DMS79 (cell line): ENCODE results near the gene TUBA4A.
A peak's percentile ranks its signal among the peaks of the same experiment; 100 is the strongest.
"Not testable (repeated sequence)": the region's sequence is repeated elsewhere in the genome, so short reads cannot be mapped to it uniquely, and the experiment has no call there.

Source experiments
- DNase-seq: peaks from one replicate; lab custom pipeline; 2025; lab: John Stamatoyannopoulos, UW

The TUBA4A gene

GRCh38 chr2:219266886-219267285 lies 13.2 kb upstream of the TUBA4A start:
- no peak for DNase-seq

DNA sequence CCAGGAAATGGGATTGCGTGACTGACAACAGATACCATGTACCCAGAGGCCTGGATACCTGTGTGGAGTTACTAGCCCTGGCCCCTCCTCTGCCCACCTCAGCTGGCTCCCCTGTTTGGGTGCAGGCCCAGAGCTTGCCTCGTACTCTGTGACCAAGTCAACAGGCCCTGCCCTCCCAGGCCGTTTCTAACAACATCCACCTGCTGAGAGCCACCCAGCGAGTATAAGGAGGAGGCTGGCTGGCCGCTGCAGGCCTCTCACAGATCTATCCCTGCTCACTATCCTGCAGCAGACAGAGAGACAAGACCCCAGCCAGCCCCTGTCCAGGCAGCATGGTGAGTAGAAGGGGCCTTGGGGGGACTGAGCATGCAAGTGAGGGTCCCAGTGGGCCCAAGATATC lies 12.5 kb upstream of the TUBA4A start:
- DNase-seq, result no peak

DNA sequence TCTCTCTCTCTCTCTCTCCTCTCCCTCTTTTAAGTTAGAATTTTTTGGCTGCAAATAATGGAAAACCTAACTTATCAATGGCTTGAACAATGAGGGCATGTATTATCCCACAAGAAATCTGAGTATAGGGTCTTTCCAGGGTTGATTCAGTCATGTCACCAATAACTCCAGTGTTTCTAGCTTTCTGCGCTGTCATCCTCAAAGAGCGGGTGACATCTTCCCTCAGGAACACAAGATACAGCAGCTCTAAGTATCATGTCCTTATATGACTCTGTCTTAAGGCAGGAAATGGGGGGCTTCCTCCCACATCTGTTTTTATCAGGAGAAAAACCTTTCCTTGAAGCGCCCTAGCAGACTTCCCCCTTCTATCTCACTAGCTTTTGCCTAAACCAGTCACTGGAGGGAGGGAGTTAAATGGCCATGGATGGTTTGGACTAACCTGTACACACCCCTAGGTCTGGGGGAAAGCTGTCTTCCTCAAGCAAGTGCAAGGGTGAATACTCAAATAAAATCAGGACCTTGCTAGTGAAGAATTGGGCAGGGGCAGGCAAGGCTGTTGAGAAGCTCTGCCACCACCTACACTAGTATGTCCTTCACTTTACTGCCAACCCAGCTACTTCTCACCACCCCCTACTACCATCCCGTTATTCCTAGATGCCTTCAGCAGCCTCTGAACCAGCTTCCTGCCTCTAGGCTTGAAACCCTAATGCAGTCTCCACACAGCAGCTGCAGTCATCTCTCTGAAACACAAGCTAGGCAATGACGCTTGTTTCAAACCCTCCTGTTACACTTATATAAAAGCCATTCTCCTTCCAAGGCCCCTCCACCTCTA lies 7.5 kb upstream of the TUBA4A start:
- no peak for DNase-seq

DNA sequence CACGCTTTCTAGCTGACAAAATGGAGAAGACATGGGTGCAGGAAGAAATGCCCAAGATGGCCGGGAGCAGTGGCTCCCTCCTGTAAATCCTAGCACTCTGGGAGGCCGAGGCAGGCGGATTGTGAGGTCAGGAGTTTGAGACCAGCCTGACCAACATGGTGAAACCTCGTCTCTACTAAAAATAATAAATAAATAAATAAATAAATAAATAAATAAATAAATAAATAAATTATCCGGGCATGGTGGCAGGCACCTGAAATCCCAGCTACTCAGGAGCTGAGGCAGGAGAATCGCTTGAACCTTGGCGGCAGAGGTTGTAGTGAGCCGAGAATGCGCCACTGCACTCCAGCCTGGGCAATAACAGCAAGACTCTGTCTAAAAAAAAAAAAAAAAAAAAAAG lies 5.2 kb upstream of the TUBA4A start:
- DNase-seq, result not testable (repeated sequence)

DNA sequence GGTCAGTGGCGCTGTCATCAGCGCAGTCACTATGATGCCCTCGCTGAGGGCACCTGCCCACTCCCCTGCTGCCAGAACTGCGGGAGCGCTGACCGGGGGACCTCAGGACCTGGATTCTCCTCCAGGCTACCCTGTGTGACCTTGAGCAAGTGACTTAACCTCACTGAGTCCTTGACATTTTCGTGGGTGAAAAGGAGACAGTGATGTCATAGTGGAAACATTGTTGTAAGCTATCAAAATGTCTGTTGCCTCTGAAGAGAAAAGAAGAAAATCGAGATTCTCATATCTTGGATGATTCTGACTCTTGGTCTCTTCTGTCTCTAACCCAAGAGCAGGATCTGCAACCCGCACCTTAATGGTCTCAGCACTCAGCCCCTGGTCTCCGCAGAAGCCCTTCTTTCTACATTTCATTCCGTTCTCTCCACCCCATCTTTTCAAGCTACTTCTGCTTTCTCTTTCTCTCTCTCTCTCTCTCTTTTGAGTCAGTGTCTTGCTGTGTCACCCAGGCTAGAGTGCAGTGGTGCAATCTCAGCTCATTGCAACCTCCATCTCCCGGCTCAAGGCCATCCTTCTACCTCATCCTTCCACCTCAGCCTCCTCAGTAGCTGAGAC lies 978 bp upstream of the TUBA4A start:
- no peak for DNase-seq

- DNase-seq, result peak; percentile 34
These were observed 592 bp downstream of the TUBA4A start, which contains the start of gene TUBA4B for GRCh38 chr2:219252900-219253752. Gene TUBA4B (plus strand): TSS chr2:219253243. CDS start chr2:219253408, 165 bp downstream.

DNA sequence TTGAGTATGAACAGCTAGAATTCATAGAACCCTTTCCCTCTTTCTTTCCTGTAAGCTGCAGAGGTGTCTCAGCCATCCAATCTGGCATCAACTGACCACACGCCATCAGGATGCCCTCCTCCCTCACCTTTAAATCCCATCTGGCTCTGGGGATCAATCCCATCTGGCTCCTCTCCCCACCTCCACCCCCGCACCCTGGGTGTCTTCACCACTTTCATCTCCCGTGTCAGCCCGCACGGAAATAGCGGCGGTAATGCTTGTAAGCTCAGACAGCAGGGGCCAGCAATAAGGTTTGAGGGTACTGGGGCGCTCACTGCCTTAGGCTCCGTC lies 1.2 kb downstream of the TUBA4A start:
- no peak for DNase-seq

DNA sequence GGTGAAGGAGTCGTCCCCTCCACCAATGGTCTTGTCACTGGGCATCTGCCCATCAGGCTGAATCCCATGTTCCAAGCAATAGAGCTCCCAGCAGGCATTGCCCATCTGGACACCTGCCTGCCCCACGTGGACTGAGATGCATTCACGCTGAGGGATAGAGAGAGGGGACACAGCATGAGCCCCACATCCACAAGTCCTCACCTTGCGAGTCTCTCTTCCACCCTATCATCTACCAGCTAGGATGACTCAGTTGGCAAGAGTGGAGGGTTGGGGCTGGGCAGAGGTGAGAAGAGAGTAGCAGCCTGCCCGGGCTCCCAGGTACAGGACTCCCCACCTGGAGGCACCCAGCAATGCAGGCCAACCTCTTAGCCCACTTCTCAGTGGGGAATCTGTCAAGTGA lies 1.6 kb downstream of the TUBA4A start:
- DNase-seq, result no peak

GRCh38 chr2:219251656-219252055 lies 2.1 kb downstream of the TUBA4A start:
- no peak for DNase-seq

GRCh38 chr2:219250049-219250781 lies 3.5 kb downstream of the TUBA4A start:
- no peak for DNase-seq

DNA sequence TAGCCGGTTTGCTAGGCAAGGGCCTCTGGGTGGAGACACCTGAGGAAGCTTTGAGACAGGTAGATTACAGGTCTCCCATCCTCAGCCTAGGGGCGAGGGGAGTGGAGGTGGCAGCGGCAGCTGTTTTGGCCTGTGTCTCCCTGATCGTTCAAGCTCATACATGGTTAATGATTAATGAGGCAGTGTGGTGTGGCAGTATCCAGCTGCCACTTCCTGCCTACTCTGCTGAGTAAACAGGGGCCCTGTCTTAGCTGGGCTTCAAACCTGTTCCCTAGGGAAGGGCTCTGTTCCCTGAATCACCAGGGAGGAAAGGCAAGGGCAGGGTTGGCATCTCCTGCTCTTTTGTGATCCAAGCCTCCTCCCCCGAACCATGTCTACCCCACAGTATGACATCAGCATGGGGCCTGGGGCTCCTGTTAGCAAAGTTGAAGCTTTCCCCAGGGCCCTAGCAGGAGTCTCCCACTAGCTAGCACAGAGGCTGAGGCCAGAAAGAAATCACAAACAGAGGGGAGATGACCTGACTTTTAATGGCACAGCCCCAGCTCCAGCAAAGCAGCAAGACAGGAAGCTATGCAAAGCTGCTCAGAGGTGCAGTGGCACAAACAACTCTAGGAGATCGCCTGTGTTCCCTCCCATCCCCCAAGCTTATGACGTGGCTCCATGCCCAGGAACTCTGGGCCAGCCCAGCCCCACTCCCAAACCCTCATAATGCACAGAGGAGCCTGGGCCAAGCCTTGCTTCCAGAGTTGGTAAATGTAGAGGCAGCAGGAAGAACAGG lies 4.3 kb downstream of the TUBA4A start:
- no peak for DNase-seq

DNA sequence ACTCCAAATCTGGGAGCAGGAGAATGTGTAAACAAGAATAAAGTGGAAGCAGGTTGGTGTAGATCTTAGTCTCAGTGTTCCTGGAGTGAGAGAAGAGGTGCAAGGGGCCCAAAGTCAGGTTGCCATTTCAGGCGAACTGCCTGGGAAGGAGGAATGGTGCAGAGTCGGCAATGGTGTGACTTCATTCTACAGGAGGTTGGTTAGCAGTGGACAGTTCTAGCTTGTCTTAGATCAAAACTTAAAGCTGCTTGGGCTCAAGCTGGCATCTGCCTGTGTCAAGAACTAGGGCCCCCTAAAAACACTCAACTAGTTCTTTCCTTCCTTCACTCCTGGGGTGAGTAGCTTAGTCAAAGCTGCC lies 4.9 kb downstream of the TUBA4A start:
- DNase-seq, result no peak

GRCh38 chr2:219247678-219248642 lies 5.8 kb downstream of the TUBA4A start:
- DNase-seq, result no peak

DNA sequence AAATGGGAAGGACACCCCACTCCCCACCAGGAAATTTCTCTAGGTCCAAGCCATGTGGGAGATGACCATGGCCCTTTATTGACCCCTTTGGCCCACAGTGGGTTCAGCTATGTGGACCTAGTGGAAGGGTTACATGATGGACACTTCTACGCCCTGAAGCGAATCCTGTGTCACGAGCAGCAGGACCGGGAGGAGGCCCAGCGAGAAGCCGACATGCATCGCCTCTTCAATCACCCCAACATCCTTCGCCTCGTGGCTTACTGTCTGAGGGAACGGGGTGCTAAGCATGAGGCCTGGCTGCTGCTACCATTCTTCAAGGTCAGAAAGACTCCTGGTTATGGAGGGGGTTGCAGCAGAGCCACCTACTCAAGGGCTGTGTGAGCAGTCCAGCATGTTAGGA lies 7.2 kb downstream of the TUBA4A start:
- DNase-seq, result no peak

GRCh38 chr2:219245899-219246230 lies 7.9 kb downstream of the TUBA4A start:
- DNase-seq, result no peak

DNA sequence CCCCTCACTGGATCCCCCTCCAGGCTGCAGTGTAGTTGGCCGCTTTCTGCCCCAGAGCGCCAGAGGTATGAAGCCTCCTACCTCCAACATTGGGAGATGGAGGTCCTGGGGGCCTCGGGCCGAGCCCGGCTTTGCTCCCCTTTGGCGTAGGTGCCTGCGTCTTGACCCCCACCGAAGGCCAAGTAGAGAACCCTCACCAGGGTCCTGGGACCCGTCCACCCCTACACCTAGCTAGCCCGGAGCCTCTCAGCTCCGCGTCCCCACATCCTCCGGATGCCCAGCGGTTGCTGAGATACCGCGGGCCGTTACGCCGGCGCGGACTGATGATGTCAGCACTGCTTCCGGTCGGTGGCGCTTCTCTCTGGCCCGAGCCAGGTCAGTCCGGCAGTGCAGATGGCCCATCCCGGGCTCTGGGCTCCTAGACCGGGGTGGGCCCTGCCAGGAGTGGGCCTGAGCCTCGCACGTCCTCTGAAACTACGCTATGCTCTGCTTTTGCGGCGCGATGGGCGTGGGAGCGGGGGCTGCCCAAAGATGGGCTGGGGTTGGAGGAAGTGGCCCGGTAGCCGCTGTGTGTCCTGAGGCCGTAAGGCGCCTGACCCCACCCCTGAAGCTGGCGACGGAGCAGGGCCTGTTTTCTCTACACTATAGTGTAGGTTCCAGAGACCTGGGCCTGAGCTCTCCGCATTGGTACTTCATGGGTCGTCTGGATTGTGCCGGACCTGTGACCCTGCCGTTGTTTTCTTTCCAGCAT lies 8.4 kb downstream of the TUBA4A start, which contains the start of the genes GLB1L and STK16:
Gene GLB1L, minus strand, starts transcription at position 297 of the 751 bp plus-strand sequence. CDS start 1,871 bp downstream, outside the sequence.
Gene STK16, plus strand, starts transcription at position 332 of the 751 bp plus-strand sequence. CDS start 521 bp downstream, outside the sequence.
- peak; percentile 65 for DNase-seq

DNA sequence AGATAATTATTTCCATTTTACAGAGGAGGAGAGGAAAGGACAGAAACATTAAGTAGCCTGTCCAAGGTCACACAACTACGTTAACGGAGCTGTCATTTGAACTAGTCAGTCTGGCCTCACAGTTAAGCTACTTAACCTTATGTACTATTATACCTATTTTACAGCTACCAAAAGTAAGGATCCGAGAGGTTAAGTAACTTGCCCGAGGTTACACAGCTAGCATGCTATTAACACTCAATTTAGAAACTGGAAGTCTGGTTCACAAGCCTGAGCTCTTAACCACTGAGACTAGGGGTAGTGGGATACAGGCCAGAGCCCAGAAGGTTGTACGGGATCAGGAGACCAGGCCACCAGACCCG lies 8.9 kb downstream of the TUBA4A start:
- no peak for DNase-seq

DNA sequence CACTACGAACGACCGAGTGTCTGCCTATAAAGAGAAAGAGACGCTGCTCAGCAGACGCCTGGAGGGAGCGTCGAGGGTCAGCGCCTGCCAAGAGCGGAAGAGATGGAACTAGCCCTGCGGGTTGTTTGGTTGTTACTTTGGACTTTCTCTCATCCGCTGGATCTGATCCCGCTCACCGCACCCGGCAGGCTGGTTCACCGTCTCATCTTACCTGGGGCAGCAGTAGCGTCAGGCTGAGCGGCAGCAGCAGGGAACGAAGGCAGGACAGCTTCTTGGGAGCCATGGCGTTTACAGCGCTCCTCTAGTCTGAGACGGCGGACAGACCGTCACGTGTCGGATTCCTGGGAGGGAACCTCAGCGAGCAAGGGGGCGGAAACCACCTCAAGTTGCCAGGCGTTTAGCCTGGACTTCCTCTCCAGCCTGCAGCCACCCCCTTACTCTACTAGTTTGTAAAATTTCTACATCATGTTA lies 10.4 kb downstream of the TUBA4A start:
- no peak for DNase-seq

DNA sequence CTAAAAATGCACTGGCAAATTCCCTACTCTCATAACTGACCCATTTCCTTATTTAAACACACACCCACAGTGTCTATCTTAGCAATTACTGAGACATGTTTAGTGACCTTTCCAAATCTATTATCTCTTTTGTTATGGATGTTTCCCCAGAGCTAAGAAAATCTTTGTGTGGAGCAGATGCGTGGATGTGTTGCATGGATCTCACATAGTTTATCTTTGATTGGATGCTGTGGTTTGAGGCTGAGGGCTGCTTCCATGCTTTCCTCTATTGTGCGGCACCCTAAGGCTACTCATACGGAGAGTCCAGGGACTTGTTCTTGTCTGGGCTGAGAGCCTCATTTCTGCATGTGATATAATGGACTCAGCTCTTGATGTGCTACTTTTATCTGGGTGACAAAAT lies 19.4 kb downstream of the TUBA4A start:
- no peak for DNase-seq
